K562 (cell line): ENCODE data around the gene APOL3. TPM values are rescaled to one million over a fixed set of nuclear protein-coding genes. Genes with fewer than 3 reads are reported as not detected.
"Not testable (repeated sequence)": the region's sequence is repeated elsewhere in the genome, so short reads cannot be mapped to it uniquely, and the experiment has no call there.

ENCODE experiments used
- ATAC-seq: fragments of 200-7000 bp; cut with Tn5 transposase; 3 replicates; pipeline ENCODE4 v1.9.1; 2020; ENCODE audit warnings: moderate library complexity
- BruUV-seq: library from RNA; stranded (reverse); fragments of 400-500 nt; replicated peaks from 2 replicates; lab custom pipeline; 2021; lab: Mats Ljungman, UMichigan
- CTCF ChIA-PET: fragments of 300-600 bp; formaldehyde crosslinking; extraction: SDS; loops from one replicate; lab custom pipeline; 2021; ENCODE audit warnings: low intra/inter-chr PET ratio; lab: Yijun Ruan, JAX
- POLR2A ChIA-PET: fragments of 300-600, 350-650 bp; sonication (Branson Sonifier 250); formaldehyde crosslinking; extraction: SDS; loops from one replicate; lab custom pipeline; 2021; ENCODE audit warnings: antibody characterized with exemption, inconsistent platforms; lab: Yijun Ruan, JAX
- DNase-seq, 4 experiments: peaks; one replicate each; pipeline versions ENCODE4 v3.0.0 to v3.0.0-alpha.2; 2011 to 2018; ENCODE audit warnings: low spot score in 3 of 4, mixed read lengths in 3 of 4; ENCODE audit errors: extremely low read depth in 1 of 4
- FAIRE-seq: peaks from 2 replicates; lab custom pipeline; 2011; peaks lifted over from hg19 to GRCh38; lab: Jason Lieb, UNC
- H2AFZ ChIP-seq: 2 replicates; pipeline ENCODE4 v1.6.0; 2011; ENCODE audit warnings: low read depth, low read length, control low read depth, inconsistent platforms
- H3K27ac ChIP-seq: fragments of 200-600 bp; 3 replicates; pipeline ENCODE4 v1.8.0; 2011; ENCODE audit warnings: low read depth, mild to moderate bottlenecking, control low read depth, inconsistent platforms, low read length, moderate library complexity, mixed read lengths; ENCODE audit errors: extremely low read depth
- H3K27me3 ChIP-seq, 2 experiments: fragments of 300-600 bp in 1 of 2; 2 replicates in 1 of 2; 3 replicates in 1 of 2; pipeline versions ENCODE4 v1.6.0 to v1.8.0; 2011; ENCODE audit warnings: inconsistent platforms in 2 of 2, low read length in 2 of 2, mild to moderate bottlenecking in 1 of 2, mixed read lengths in 1 of 2, moderate library complexity in 1 of 2; ENCODE audit not compliant: control insufficient read depth in 2 of 2, insufficient read depth in 2 of 2
- H3K36me3 ChIP-seq: fragments of 300-600 bp; 3 replicates; pipeline ENCODE4 v1.8.0; 2011; ENCODE audit warnings: mild to moderate bottlenecking, low read length, inconsistent platforms; ENCODE audit not compliant: control insufficient read depth, insufficient read depth
- H3K4me1 ChIP-seq, 2 experiments: fragments of 200-600 bp in 1 of 2; replicated peaks in 1 of 2; 2 replicates in 1 of 2; 3 replicates in 1 of 2; pipeline versions ENCODE4 v1.5.1 to v1.8.0; 2011; ENCODE audit warnings: inconsistent platforms in 2 of 2, low read length in 2 of 2, mild to moderate bottlenecking in 1 of 2, mixed read lengths in 1 of 2, moderate library complexity in 1 of 2; ENCODE audit not compliant: control insufficient read depth in 2 of 2, insufficient read depth in 2 of 2
- H3K4me2 ChIP-seq: 2 replicates; pipeline ENCODE4 v1.6.1; 2011; ENCODE audit warnings: low read length, control low read depth, inconsistent platforms, mixed read lengths; ENCODE audit not compliant: insufficient read depth
- H3K4me3 ChIP-seq: fragments of 200-600 bp; sonication (generic), shearing (Covaris generic); 2 replicates; pipeline ENCODE4 v1.5.1; 2016; ENCODE audit warnings: control low read depth, inconsistent platforms
- H3K79me2 ChIP-seq: fragments of 200-600 bp; 3 replicates; pipeline ENCODE4 v1.8.0; 2011; ENCODE audit warnings: low read length, inconsistent platforms; ENCODE audit not compliant: control insufficient read depth, insufficient read depth
- H3K9ac ChIP-seq, 2 experiments: 2 replicates each; pipeline versions ENCODE4 v1.6.0 to v1.6.1; 2011; ENCODE audit warnings: low read depth in 2 of 2, low read length in 2 of 2, control low read depth in 1 of 2, inconsistent platforms in 1 of 2, mild to moderate bottlenecking in 1 of 2, mixed read lengths in 1 of 2; ENCODE audit not compliant: insufficient read depth in 1 of 2
- H3K9me1 ChIP-seq: one replicate; pipeline ENCODE4 v1.6.0; 2011; ENCODE audit warnings: inconsistent platforms, mild to moderate bottlenecking, low read length, moderate library complexity; ENCODE audit not compliant: control insufficient read depth, insufficient read depth
- H3K9me3 ChIP-seq: replicated peaks from 2 replicates; pipeline ENCODE4 v1.5.1; 2011; ENCODE audit warnings: low read depth, low read length, inconsistent platforms; ENCODE audit not compliant: control insufficient read depth, insufficient read depth
- H4K20me1 ChIP-seq: replicated peaks from 2 replicates; pipeline ENCODE4 v1.6.1; 2011; ENCODE audit warnings: low read length, inconsistent platforms, mixed read lengths; ENCODE audit not compliant: control insufficient read depth, insufficient read depth
- CHD1 ChIP-seq: fragments of 200-600 bp; sonication (generic); IDR thresholded peaks from one replicate; pipeline ENCODE4 v1.6.1; 2012; ENCODE audit warnings: mild to moderate bottlenecking, moderate library complexity, low read length, inconsistent platforms
- MXI1 ChIP-seq: IDR thresholded peaks from 2 replicates; pipeline ENCODE4 v1.6.1; 2011; ENCODE audit warnings: low read depth, mild to moderate bottlenecking, improper control_type of control experiment, low read length
- WGBS: fragments of 100-300 bp; shearing (Covaris generic); methylation state at CpG from one replicate; pipeline ENCODE4 v1.1.6; 2016; ENCODE audit warnings: low coverage, mixed read lengths; ENCODE audit not compliant: insufficient coverage; ENCODE audit errors: missing lambda C conversion rate; 5-methylcytosine and 5-hydroxymethylcytosine counted together
- in situ Hi-C: fragments of 300-500 bp; cut with MboI; formaldehyde crosslinking; loops from 4 replicates; pipeline ENCODE4 v1.15.0; 2018; ENCODE audit warnings: inconsistent platforms, mixed read lengths
- intact Hi-C: fragments of 100-400 bp; cut with micrococcal nuclease; formaldehyde crosslinking; loops from 2 replicates; pipeline ENCODE4 v1.14.2; 2022
- polyA plus RNA-seq, 8 experiments: library from polyadenylated mRNA; depleted of rRNA in 4 of 8; stranded (reverse) in 5 of 8; unstranded in 3 of 8; fragments of >200 nt; fragmentation: Nextera tagmentation in 2 of 8; fragmentation: Illumina TruSeq in 1 of 8; extraction: Ambion mirVana in 2 of 8; extraction: Trizol in 1 of 8; gene quantifications; 2 replicates each; pipeline versions ENCODE4 v1.2.1 to v1.2.3, GENCODE V29; 2011 to 2014; ENCODE audit warnings: inconsistent platforms in 1 of 8, missing spikeins in 1 of 8
- total RNA-seq, 7 experiments: library from RNA; depleted of rRNA in 6 of 7; stranded (reverse); fragments of >200 nt in 6 of 7; fragmentation: Illumina TruSeq in 2 of 7; extraction: Trizol in 2 of 7; gene quantifications; 2 replicates each; pipeline versions ENCODE4 v1.2.1 to v1.2.3, GENCODE V29; 2011 to 2021; ENCODE audit warnings: low replicate concordance in 1 of 7
- TF ChIP-seq, protein P1 (sequence below): fragments of 450-650 bp; formaldehyde crosslinking; IDR thresholded peaks from 2 replicates; pipeline ENCODE4 v1.4.0; 2020; ENCODE audit warnings: mild to moderate bottlenecking

APOL3 gene
- total and polyA plus RNA-seq, 9 of the 15 experiments (the other 6 are each of a cell fraction or from before 2014, with no cell fraction given), result 0.25 to 1.1 (median 0.56) TPM; not detected in 1

DNA sequence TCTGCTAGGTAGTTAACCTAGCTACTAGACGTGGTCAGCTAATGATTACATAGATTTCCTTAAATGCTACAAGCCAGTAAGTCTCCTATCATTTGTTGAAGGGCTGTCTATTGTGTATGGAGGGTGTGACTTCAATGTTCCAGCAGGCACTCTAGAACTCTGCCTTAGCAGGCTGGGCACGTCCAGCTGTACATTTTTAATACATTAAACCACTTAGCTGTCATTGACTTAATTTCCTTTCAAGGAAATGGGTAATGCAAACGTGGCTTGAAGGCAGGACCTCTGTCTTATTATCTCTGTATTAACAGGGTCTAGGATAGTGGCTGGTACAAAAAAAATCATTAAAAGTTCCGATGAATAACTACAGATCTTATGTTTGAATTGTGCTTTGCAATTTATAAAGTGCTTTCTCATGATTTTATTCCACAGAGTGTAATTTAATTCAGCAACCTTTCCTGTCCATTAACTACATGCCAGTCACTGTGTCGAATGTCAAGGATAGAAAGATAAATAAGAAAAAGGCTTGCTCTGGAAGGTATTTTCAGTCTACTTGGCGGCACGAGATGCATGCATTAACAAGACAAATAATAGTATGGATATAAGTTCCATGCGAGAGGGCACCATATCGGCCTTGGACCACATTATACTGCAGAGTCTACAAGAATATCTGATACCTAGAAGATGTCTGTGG is 60.3 kb downstream of the APOL3 start (continued):
- TF ChIP-seq MXI1 (no peak), CHD1 (no peak)
- TF ChIP-seq, protein P1, sequence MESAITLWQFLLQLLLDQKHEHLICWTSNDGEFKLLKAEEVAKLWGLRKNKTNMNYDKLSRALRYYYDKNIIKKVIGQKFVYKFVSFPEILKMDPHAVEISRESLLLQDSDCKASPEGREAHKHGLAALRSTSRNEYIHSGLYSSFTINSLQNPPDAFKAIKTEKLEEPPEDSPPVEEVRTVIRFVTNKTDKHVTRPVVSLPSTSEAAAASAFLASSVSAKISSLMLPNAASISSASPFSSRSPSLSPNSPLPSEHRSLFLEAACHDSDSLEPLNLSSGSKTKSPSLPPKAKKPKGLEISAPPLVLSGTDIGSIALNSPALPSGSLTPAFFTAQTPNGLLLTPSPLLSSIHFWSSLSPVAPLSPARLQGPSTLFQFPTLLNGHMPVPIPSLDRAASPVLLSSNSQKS (CRISPR knock-in tag), result no peak

DNA sequence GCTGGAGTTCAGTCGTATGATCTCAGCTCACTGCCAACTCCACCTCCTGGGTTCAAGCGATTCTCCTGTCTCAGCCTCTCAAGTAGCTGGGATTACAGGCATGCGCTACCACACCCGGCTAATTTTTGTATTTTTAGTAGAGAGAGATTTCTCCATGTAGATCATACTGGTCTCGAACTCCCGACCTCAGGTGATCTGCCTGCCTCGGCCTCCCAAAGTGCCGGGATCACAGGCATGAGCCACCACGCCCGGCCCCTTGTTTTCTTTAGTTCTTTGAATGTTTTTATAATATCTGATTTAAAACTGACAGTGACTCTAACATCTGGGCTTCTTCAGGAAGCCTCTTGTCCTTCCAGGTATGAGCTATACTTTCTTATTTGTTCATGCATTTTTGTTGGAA is 61.0 kb downstream of the APOL3 start:
- CTCF ChIA-PET, H2AFZ ChIP-seq, H3K36me3 ChIP-seq, H3K79me2 ChIP-seq, DNase-seq, H3K4me3 ChIP-seq, H3K4me2 ChIP-seq, H3K9me3 ChIP-seq, FAIRE-seq, H3K9ac ChIP-seq, BruUV-seq, H4K20me1 ChIP-seq, intact Hi-C loops, in situ Hi-C loops, ATAC-seq, H3K27ac ChIP-seq, H3K27me3 ChIP-seq, H3K9me1 ChIP-seq, H3K4me1 ChIP-seq, POLR2A ChIA-PET: not testable (repeated sequence)
- 45% methylated on average over 7 of the region's 10 CpGs for WGBS
